NB4 (cell line): ENCODE results near the gene FLT1.
A peak's percentile ranks its signal among the peaks of the same experiment; 100 is the strongest.

Source experiments
- DNase-seq: peaks from one replicate; pipeline ENCODE4 v3.0.0; 2010; ENCODE audit warnings: low read depth
- H3K4me3 ChIP-seq: one replicate; pipeline ENCODE4 v1.5.1; 2011; ENCODE audit warnings: mild to moderate bottlenecking, low read depth, low read length, moderate library complexity
- CTCF ChIP-seq: IDR thresholded peaks from one replicate; pipeline ENCODE4 v1.5.1; 2012; ENCODE audit warnings: low read depth, low read length
- MYC ChIP-seq: IDR thresholded peaks from 2 replicates; pipeline ENCODE4 v1.6.1; 2011; ENCODE audit warnings: low read depth, low read length
- POLR2A ChIP-seq: IDR thresholded peaks from 2 replicates; pipeline ENCODE4 v1.6.1; 2011; ENCODE audit warnings: mild to moderate bottlenecking; ENCODE audit not compliant: insufficient read length; ENCODE audit errors: extremely low read depth
- TF ChIP-seq, protein P1 (sequence below): IDR thresholded peaks from 2 replicates; pipeline ENCODE4 v1.6.1; 2011; ENCODE audit warnings: low read depth, low read length

Gene FLT1

DNA sequence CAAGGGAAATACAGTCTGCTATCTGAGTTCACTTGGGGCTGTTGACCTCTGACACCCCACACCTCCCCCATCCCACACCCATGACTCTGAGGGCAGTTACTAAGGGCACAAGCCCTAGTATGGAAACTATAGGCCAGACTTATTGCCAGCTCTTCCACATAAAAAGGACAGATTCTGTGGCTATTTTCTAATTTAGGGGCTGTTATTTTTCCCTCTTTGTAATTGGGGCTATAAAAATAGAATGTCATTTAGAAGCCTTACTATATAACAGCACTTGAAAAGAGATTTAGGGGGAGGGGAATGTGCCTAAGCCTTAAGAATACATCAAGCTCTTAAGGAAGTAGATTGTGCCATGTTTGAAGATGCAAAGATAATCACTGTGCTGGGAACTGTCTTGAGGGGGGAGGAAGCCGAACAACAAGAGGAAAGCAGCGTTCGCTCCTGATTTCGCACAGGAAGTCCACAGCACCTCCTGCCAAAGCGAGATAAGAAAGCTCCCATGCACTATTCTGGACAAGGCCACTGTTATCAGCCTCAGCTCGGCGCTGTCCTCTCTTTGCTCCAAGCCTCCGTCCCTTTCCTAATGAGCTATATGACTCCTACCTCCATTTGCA, 86.6 kb downstream of the FLT1 start:
- DNase-seq = peak; percentile 94
- no peak overlapping the region for H3K4me3 ChIP-seq
- TF ChIP-seq POLR2A (no peak), MYC (peak; percentile 80; the same call in 1 of the 2 replicates)
- TF ChIP-seq, protein P1, sequence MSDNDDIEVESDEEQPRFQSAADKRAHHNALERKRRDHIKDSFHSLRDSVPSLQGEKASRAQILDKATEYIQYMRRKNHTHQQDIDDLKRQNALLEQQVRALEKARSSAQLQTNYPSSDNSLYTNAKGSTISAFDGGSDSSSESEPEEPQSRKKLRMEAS = peak; percentile 47

GRCh38 chr13:28406733-28407266, 88.1 kb downstream of the FLT1 start:
- no peak for DNase-seq
- TF ChIP-seq CTCF (no peak), POLR2A (no peak), MYC (no peak)
- TF ChIP-seq, protein P1 = no peak
- no peak overlapping the region for H3K4me3 ChIP-seq

- no peak for DNase-seq
- no peak overlapping the region for H3K4me3 ChIP-seq
- TF ChIP-seq MYC (no peak), CTCF (no peak), POLR2A (no peak)
- TF ChIP-seq, protein P1 = no peak
Measured at GRCh38 chr13:28402057-28402381, 92.9 kb downstream of the FLT1 start.

GRCh38 chr13:28401303-28402056, 93.4 kb downstream of the FLT1 start:
- peak; percentile 53 for DNase-seq
- no peak overlapping the region for H3K4me3 ChIP-seq

DNA sequence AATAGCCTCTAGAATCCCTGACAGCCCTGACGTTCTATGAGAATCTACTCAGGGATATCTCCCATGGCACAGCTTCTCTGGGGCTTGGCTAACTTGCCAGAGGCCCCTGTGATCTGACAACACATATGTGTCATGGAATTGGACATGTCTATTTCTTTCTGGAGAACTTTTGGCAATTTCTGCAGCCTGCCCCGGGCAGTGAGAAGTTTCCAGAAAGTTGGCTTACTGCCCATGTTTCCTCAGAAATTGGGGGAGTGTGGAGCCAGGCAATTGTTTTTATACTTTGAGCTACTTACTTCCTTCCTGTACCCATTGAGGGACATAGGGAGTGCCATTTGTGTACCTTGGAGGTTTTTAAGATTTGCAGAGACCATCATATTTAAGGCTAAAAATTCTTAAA, 98.9 kb downstream of the FLT1 start:
- no peak for DNase-seq
- H3K4me3 ChIP-seq = no peak overlapping the region
- TF ChIP-seq POLR2A (no peak), CTCF (no peak), MYC (no peak)
- TF ChIP-seq, protein P1 = no peak

More at GRCh38 chr13:28401303-28402056, 93.4 kb downstream of the FLT1 start:
- TF ChIP-seq, protein P1 = no peak
- TF ChIP-seq CTCF (no peak), MYC (no peak), POLR2A (no peak)

- TF ChIP-seq CTCF (no peak), MYC (peak; percentile 5; the same call in 1 of the 2 replicates)
Measured at GRCh38 chr13:28394422-28394821, 100.5 kb downstream of the FLT1 start.

More at GRCh38 chr13:28394422-28394821, 100.5 kb downstream of the FLT1 start:
- no peak overlapping the region for H3K4me3 ChIP-seq
- DNase-seq = peak; percentile 59
